Measurements from ENCODE around the gene NTRK3. TPM values are rescaled to one million over a fixed set of nuclear protein-coding genes. Genes with fewer than 3 reads are reported as not detected.
A peak's percentile ranks its signal among the peaks of the same experiment; 100 is the strongest.

Gene NTRK3
- total and polyA plus RNA-seq, 5 donors = 2.6 to 5.5 (median 3.6) TPM

- Histone ChIP-seq H3K4me3 (ENCODE audit: low read length) (no peak overlapping the region), H3K27me3 (ENCODE audit: control insufficient read depth, insufficient read depth) (no peaks in the 10 kb centered on the region), H3K9me3 (ENCODE audit: control insufficient read depth, low read length) (no peaks in the 10 kb centered on the region), H3K4me1 (ENCODE audit: control insufficient read depth, insufficient read depth, low read length) (no peaks in the 10 kb centered on the region), H3K27ac (ENCODE audit: low read length) (no peak overlapping the region)
- intact Hi-C loops (cut with DNase I) = no loop called here
- no peak for DNase-seq
- WGBS = 79% methylated on average over 3 of the region's 3 CpGs
- ATAC-seq = no peak
Measured at GRCh38 chr15:88120026-88120425, 136.5 kb downstream of the NTRK3 start.

GRCh38 chr15:88118741-88119140 lies 137.8 kb downstream of the NTRK3 start:
- Histone ChIP-seq H3K4me1 (ENCODE audit: control insufficient read depth, insufficient read depth, low read length) (no peaks in the 10 kb centered on the region), H3K27me3 (ENCODE audit: control insufficient read depth, insufficient read depth) (no peaks in the 10 kb centered on the region), H3K4me3 (ENCODE audit: low read length) (no peak overlapping the region), H3K9me3 (ENCODE audit: control insufficient read depth, low read length) (no peaks in the 10 kb centered on the region), H3K27ac (ENCODE audit: low read length) (no peak overlapping the region)
- DNase-seq = no peak
- WGBS = 79% methylated on average over 7 of the region's 7 CpGs
- no peak for ATAC-seq
- intact Hi-C loops (cut with DNase I) = no loop called here

GRCh38 chr15:88118035-88118434 lies 138.5 kb downstream of the NTRK3 start:
- 64% methylated on average over 6 of the region's 6 CpGs for WGBS
- intact Hi-C loops (cut with DNase I) = no loop called here
- no peaks in the 10 kb centered on the region for H3K27me3 ChIP-seq (ENCODE audit: control insufficient read depth, insufficient read depth)
- no peak overlapping the region for H3K27ac ChIP-seq (ENCODE audit: low read length)
- H3K9me3 ChIP-seq (ENCODE audit: control insufficient read depth, low read length) = no peaks in the 10 kb centered on the region
- DNase-seq = no peak
- ATAC-seq = no peak
- no peaks in the 10 kb centered on the region for H3K4me1 ChIP-seq (ENCODE audit: control insufficient read depth, insufficient read depth, low read length)
- no peak overlapping the region for H3K4me3 ChIP-seq (ENCODE audit: low read length)

GRCh38 chr15:88115486-88116152 lies 140.9 kb downstream of the NTRK3 start:
- H3K27me3 ChIP-seq (ENCODE audit: control insufficient read depth, insufficient read depth) = no peaks in the 10 kb centered on the region
- H3K4me1 ChIP-seq (ENCODE audit: control insufficient read depth, insufficient read depth, low read length) = no peaks in the 10 kb centered on the region
- intact Hi-C loops (cut with DNase I) = no loop called here
- no peak overlapping the region for H3K27ac ChIP-seq (ENCODE audit: low read length)
- ATAC-seq (peak in 1 of 2 donors; percentile 46), DNase-seq (no peak)
- no peaks in the 10 kb centered on the region for H3K9me3 ChIP-seq (ENCODE audit: control insufficient read depth, low read length)
- 48% methylated on average over 12 of the region's 12 CpGs for WGBS
- no peak overlapping the region for H3K4me3 ChIP-seq (ENCODE audit: low read length)

GRCh38 chr15:88113613-88114308 lies 142.8 kb downstream of the NTRK3 start:
- ATAC-seq (no peak), DNase-seq (no peak)
- no peaks in the 10 kb centered on the region for H3K27me3 ChIP-seq (ENCODE audit: control insufficient read depth, insufficient read depth)
- intact Hi-C loops (cut with DNase I) = no loop called here
- H3K4me1 ChIP-seq (ENCODE audit: control insufficient read depth, insufficient read depth, low read length) = no peaks in the 10 kb centered on the region
- 47% methylated on average over 1 of the region's 1 CpG for WGBS
- no peak overlapping the region for H3K4me3 ChIP-seq (ENCODE audit: low read length)
- H3K9me3 ChIP-seq (ENCODE audit: control insufficient read depth, low read length) = no peaks in the 10 kb centered on the region
- no peak overlapping the region for H3K27ac ChIP-seq (ENCODE audit: low read length)

- WGBS = 87% methylated on average over 12 of the region's 12 CpGs
- Histone ChIP-seq H3K4me3 (ENCODE audit: low read length) (no peak overlapping the region), H3K4me1 (ENCODE audit: control insufficient read depth, insufficient read depth, low read length) (no peaks in the 10 kb centered on the region), H3K27me3 (ENCODE audit: control insufficient read depth, insufficient read depth) (no peaks in the 10 kb centered on the region), H3K9me3 (ENCODE audit: control insufficient read depth, low read length) (no peaks in the 10 kb centered on the region), H3K27ac (ENCODE audit: low read length) (no peak overlapping the region)
- ATAC-seq (no peak), DNase-seq (no peak)
- intact Hi-C loops (cut with DNase I) = no loop called here
Measured at GRCh38 chr15:88108991-88109390, 147.5 kb downstream of the NTRK3 start.

GRCh38 chr15:88108477-88108876 lies 148.1 kb downstream of the NTRK3 start:
- DNase-seq = no peak
- Histone ChIP-seq H3K4me3 (ENCODE audit: low read length) (no peak overlapping the region), H3K27ac (ENCODE audit: low read length) (no peak overlapping the region), H3K27me3 (ENCODE audit: control insufficient read depth, insufficient read depth) (no peaks in the 10 kb centered on the region), H3K4me1 (ENCODE audit: control insufficient read depth, insufficient read depth, low read length) (no peaks in the 10 kb centered on the region), H3K9me3 (ENCODE audit: control insufficient read depth, low read length) (no peaks in the 10 kb centered on the region)
- intact Hi-C loops (cut with DNase I) = no loop called here
- ATAC-seq = no peak

- 86% methylated on average over 6 of the region's 6 CpGs for WGBS
- H3K9me3 ChIP-seq (ENCODE audit: control insufficient read depth, low read length) = no peaks in the 10 kb centered on the region
- no peak for ATAC-seq
- DNase-seq = no peak
- no peaks in the 10 kb centered on the region for H3K4me1 ChIP-seq (ENCODE audit: control insufficient read depth, insufficient read depth, low read length)
- no peaks in the 10 kb centered on the region for H3K27me3 ChIP-seq (ENCODE audit: control insufficient read depth, insufficient read depth)
- H3K4me3 ChIP-seq (ENCODE audit: low read length) = no peak overlapping the region
- intact Hi-C loops (cut with DNase I) = no loop called here
- no peak overlapping the region for H3K27ac ChIP-seq (ENCODE audit: low read length)
Measured at GRCh38 chr15:88106074-88106473, 150.5 kb downstream of the NTRK3 start.

GRCh38 chr15:88104357-88104756 lies 152.2 kb downstream of the NTRK3 start:
- no peaks in the 10 kb centered on the region for H3K27me3 ChIP-seq (ENCODE audit: control insufficient read depth, insufficient read depth)
- WGBS = 21% methylated on average over 3 of the region's 3 CpGs
- no peaks in the 10 kb centered on the region for H3K9me3 ChIP-seq (ENCODE audit: control insufficient read depth, low read length)
- H3K27ac ChIP-seq (ENCODE audit: low read length) = no peak overlapping the region
- ATAC-seq = no peak
- no peak for DNase-seq
- H3K4me1 ChIP-seq (ENCODE audit: control insufficient read depth, insufficient read depth, low read length) = no peaks in the 10 kb centered on the region
- H3K4me3 ChIP-seq (ENCODE audit: low read length) = no peak overlapping the region
- intact Hi-C loops (cut with DNase I) = no loop called here

- no peak overlapping the region for H3K27ac ChIP-seq (ENCODE audit: low read length)
- no peaks in the 10 kb centered on the region for H3K27me3 ChIP-seq (ENCODE audit: control insufficient read depth, insufficient read depth)
- intact Hi-C loops (cut with DNase I) = no loop called here
- H3K4me3 ChIP-seq (ENCODE audit: low read length) = no peak overlapping the region
- 92% methylated on average over 2 of the region's 2 CpGs for WGBS
- no peak for ATAC-seq
- DNase-seq = no peak
- no peaks in the 10 kb centered on the region for H3K9me3 ChIP-seq (ENCODE audit: control insufficient read depth, low read length)
- H3K4me1 ChIP-seq (ENCODE audit: control insufficient read depth, insufficient read depth, low read length) = no peaks in the 10 kb centered on the region
Measured at GRCh38 chr15:88100181-88100580, 156.4 kb downstream of the NTRK3 start.

- intact Hi-C loops (cut with DNase I) = no loop called here
- Histone ChIP-seq H3K27me3 (ENCODE audit: control insufficient read depth, insufficient read depth) (no peaks in the 10 kb centered on the region), H3K4me3 (ENCODE audit: low read length) (no peak overlapping the region), H3K9me3 (ENCODE audit: control insufficient read depth, low read length) (no peaks in the 10 kb centered on the region), H3K4me1 (ENCODE audit: control insufficient read depth, insufficient read depth, low read length) (no peaks in the 10 kb centered on the region), H3K27ac (ENCODE audit: low read length) (no peak overlapping the region)
- DNase-seq = no peak
- no peak for ATAC-seq
- WGBS = 63% methylated on average over 10 of the region's 10 CpGs
Measured at GRCh38 chr15:88098361-88098760, 158.2 kb downstream of the NTRK3 start.

Data from right cardiac atrium (tissue), 5 donors.